Adrenal gland (tissue), 5 donors: ENCODE measurements around the gene TMEM184C.

Experiments used
- CTCF ChIP-seq, 6 experiments: fragments of 450-650 bp in 4 of 6; fragments of 200-600 bp in 2 of 6; sonication (generic) in 1 of 6; IDR thresholded peaks; 1 replicate in 5 of 6; 2 replicates in 1 of 6; pipeline versions ENCODE4 v1.5.1 to v1.8.0; 2016 to 2021; ENCODE audit warnings: antibody characterized with exemption in 6 of 6, mild to moderate bottlenecking in 2 of 6, moderate library complexity in 1 of 6
- POLR2A ChIP-seq, 2 donors: fragments of 450-650 bp; IDR thresholded peaks; one replicate each; pipeline ENCODE4 v1.6.1; 2017; ENCODE audit warnings: antibody characterized with exemption in 2 of 2, mild to moderate bottlenecking in 2 of 2, moderate library complexity in 1 of 2
- donor health status: DM: no; HTN: no; CAD: no.

GRCh38 chr4:147586032-147586431, 31.2 kb upstream of the TMEM184C start:
- TF ChIP-seq CTCF (IDR thresholded peaks at IDR 0.05) (no peak), POLR2A (IDR thresholded peaks at IDR 0.05) (no peak)
